SK-N-SH treated with all-trans-retinoic acid at 6 μM for 48 hours (cell line): ENCODE measurements around the gene FGFR4.

ENCODE experiments used
- ATAC-seq: fragments of 200-7000 bp; cut with Tn5 transposase; 3 replicates; pipeline ENCODE4 v1.9.1; 2020; ENCODE audit warnings: mild to moderate bottlenecking, moderate library complexity
- ARNTL ChIP-seq: fragments of 450-650 bp; formaldehyde crosslinking; IDR thresholded peaks from 2 replicates; pipeline ENCODE4 v1.5.0; 2020; ENCODE audit warnings: low read depth, mild to moderate bottlenecking, moderate library complexity, borderline replicate concordance
- BACH2 ChIP-seq: fragments of 250-450 bp; sonication (Bioruptor Pico); IDR thresholded peaks from 2 replicates; pipeline ENCODE4 v1.9.0; 2021; ENCODE audit warnings: mild to moderate bottlenecking, borderline replicate concordance
- CSDC2 ChIP-seq: fragments of 250-450 bp; sonication (Bioruptor Pico); IDR thresholded peaks from 2 replicates; pipeline ENCODE4 v1.5.0; 2020; ENCODE audit warnings: mild to moderate bottlenecking, moderate library complexity
- ESRRG ChIP-seq: fragments of 250-450 bp; sonication (Bioruptor Pico); IDR thresholded peaks from 2 replicates; pipeline ENCODE4 v1.6.1; 2021; ENCODE audit warnings: mild to moderate bottlenecking
- GLIS3 ChIP-seq: fragments of 250-450 bp; sonication (Bioruptor Pico); IDR thresholded peaks from 2 replicates; pipeline ENCODE4 v1.5.0; 2020; ENCODE audit warnings: mild to moderate bottlenecking, moderate library complexity
- ISL1 ChIP-seq: fragments of 250-450 bp; sonication (Bioruptor Pico); IDR thresholded peaks from 2 replicates; pipeline ENCODE4 v2.1.2; 2022; ENCODE audit warnings: mild to moderate bottlenecking, moderate library complexity
- OSR1 ChIP-seq: fragments of 250-450 bp; sonication (Bioruptor Pico); IDR thresholded peaks from 2 replicates; pipeline ENCODE4 v1.8.0; 2022; ENCODE audit warnings: moderate library complexity, mild to moderate bottlenecking, inconsistent platforms
- PATZ1 ChIP-seq: fragments of 250-450 bp; sonication (Bioruptor Pico); IDR thresholded peaks from 2 replicates; pipeline ENCODE4 v1.8.0; 2020; ENCODE audit warnings: mild to moderate bottlenecking, moderate library complexity, borderline replicate concordance
- POU6F1 ChIP-seq: fragments of 250-450 bp; sonication (Bioruptor Pico); IDR thresholded peaks from 2 replicates; pipeline ENCODE4 v1.8.0; 2021; ENCODE audit warnings: low read depth, mild to moderate bottlenecking, moderate library complexity, borderline replicate concordance
- PPARA ChIP-seq: fragments of 250-450 bp; sonication (Bioruptor Pico); IDR thresholded peaks from 2 replicates; pipeline ENCODE4 v1.5.0; 2020; ENCODE audit warnings: mild to moderate bottlenecking, borderline replicate concordance
- RARB ChIP-seq: fragments of 250-450 bp; sonication (Bioruptor Pico); IDR thresholded peaks from 2 replicates; pipeline ENCODE4 v1.8.0; 2021; ENCODE audit warnings: mild to moderate bottlenecking, moderate library complexity
- TCF4 ChIP-seq: fragments of 250-450 bp; sonication (Bioruptor Pico); IDR thresholded peaks from 2 replicates; pipeline ENCODE4 v1.8.0; 2021; ENCODE audit warnings: mild to moderate bottlenecking, moderate library complexity, borderline replicate concordance
- TSHZ2 ChIP-seq: fragments of 250-450 bp; sonication (Bioruptor Pico); IDR thresholded peaks from 2 replicates; pipeline ENCODE4 v1.5.0; 2020; ENCODE audit warnings: mild to moderate bottlenecking, moderate library complexity
- ZC3H10 ChIP-seq: fragments of 250-450 bp; sonication (Bioruptor Pico); IDR thresholded peaks from 2 replicates; pipeline ENCODE4 v1.5.1; 2021; ENCODE audit warnings: mild to moderate bottlenecking, moderate library complexity
- ZFP30 ChIP-seq: fragments of 450-650 bp; formaldehyde crosslinking; IDR thresholded peaks from 2 replicates; pipeline ENCODE4 v1.5.0; 2022; ENCODE audit warnings: mild to moderate bottlenecking, moderate library complexity
- ZNF565 ChIP-seq: fragments of 450-650 bp; formaldehyde crosslinking; conservative IDR thresholded peaks from 2 replicates; pipeline ENCODE4 v1.5.0; 2020; ENCODE audit warnings: low read depth, mild to moderate bottlenecking, moderate library complexity
- ZNF70 ChIP-seq: fragments of 450-650 bp; formaldehyde crosslinking; IDR thresholded peaks from 2 replicates; pipeline ENCODE4 v1.5.0; 2020; ENCODE audit warnings: mild to moderate bottlenecking, moderate library complexity
- ZNF8 ChIP-seq: fragments of 450-650 bp; formaldehyde crosslinking; IDR thresholded peaks from 2 replicates; pipeline ENCODE4 v1.5.0; 2020; ENCODE audit warnings: mild to moderate bottlenecking, moderate library complexity
- TF ChIP-seq, protein P1 (sequence below): fragments of 250-450 bp; sonication (Bioruptor Pico); IDR thresholded peaks from 2 replicates; pipeline ENCODE4 v1.5.1; 2021; ENCODE audit warnings: mild to moderate bottlenecking, moderate library complexity
- TF ChIP-seq, protein P2 (sequence below): fragments of 250-450 bp; sonication (Bioruptor Pico); IDR thresholded peaks from 2 replicates; pipeline ENCODE4 v1.5.1; 2020; ENCODE audit warnings: low read depth, mild to moderate bottlenecking, moderate library complexity

The FGFR4 gene

DNA sequence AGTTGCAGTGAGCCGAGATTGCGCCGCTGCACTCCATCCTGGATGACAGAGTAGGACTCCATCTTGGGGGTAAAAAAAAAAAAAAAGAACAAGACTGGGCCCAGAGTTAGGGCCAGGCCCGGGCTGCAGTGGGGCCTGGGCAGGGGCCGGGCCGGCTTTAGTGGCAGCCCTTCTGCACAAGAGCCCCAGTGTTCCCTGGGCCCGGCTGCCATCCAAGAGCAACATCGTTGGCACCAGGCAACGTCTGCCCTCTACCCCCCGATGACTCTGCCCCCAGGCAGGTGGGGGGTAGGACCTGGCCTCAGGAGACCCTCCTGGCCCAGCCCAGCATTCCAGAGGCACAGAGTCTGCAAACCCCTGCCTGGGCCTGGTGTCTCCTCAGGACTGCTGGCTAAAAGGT, 4.9 kb upstream of the FGFR4 start:
- TF ChIP-seq PATZ1: no peak
- no peak for TF ChIP-seq ZFP30
- TF ChIP-seq TSHZ2 (CRISPR knock-in tag): no peak
- no peak for TF ChIP-seq ZNF70 (CRISPR knock-in tag)
- no peak for TF ChIP-seq ISL1 (CRISPR knock-in tag)
- TF ChIP-seq GLIS3 (CRISPR knock-in tag): no peak
- no peak for TF ChIP-seq CSDC2
- TF ChIP-seq ZC3H10 (CRISPR knock-in tag): no peak
- TF ChIP-seq OSR1 (CRISPR knock-in tag): no peak

DNA sequence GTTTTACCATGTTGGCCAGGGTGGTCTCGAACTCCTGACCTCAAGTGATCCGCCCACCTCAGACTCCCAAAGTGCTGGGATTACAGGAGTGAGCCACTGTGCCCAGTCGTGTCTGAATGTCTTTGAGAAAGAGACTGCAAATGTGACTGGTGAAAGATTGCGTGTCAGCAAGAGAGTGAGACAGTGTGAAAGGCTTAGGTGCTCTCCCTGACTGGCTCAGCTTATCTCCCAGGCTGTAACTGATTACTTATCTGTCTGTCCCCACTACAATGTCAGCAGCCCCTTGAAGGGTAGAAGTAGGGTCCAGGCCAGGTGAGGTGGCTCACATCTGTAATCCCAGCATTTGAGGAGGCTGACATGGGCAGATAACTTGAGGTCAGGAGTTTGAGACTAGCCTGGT, 3.4 kb upstream of the FGFR4 start:
- ATAC-seq: no peak
- TF ChIP-seq PPARA (no peak), ZFP30 (no peak), ZNF565 (CRISPR knock-in tag) (no peak), ZC3H10 (CRISPR knock-in tag) (no peak), TSHZ2 (CRISPR knock-in tag) (no peak), ARNTL (CRISPR knock-in tag) (no peak), PATZ1 (no peak), CSDC2 (no peak), ISL1 (CRISPR knock-in tag) (no peak), OSR1 (CRISPR knock-in tag) (no peak), RARB (CRISPR knock-in tag) (no peak), TCF4 (CRISPR knock-in tag) (no peak), POU6F1 (CRISPR knock-in tag) (no peak), ESRRG (no peak), ZNF8 (CRISPR knock-in tag) (no peak), GLIS3 (CRISPR knock-in tag) (no peak), ZNF70 (CRISPR knock-in tag) (no peak), BACH2 (CRISPR knock-in tag) (no peak)
- TF ChIP-seq, protein P1, sequence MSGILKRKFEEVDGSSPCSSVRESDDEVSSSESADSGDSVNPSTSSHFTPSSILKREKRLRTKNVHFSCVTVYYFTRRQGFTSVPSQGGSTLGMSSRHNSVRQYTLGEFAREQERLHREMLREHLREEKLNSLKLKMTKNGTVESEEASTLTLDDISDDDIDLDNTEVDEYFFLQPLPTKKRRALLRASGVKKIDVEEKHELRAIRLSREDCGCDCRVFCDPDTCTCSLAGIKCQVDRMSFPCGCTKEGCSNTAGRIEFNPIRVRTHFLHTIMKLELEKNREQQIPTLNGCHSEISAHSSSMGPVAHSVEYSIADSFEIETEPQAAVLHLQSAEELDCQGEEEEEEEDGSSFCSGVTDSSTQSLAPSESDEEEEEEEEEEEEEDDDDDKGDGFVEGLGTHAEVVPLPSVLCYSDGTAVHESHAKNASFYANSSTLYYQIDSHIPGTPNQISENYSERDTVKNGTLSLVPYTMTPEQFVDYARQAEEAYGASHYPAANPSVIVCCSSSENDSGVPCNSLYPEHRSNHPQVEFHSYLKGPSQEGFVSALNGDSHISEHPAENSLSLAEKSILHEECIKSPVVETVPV (CRISPR knock-in tag): no peak
- TF ChIP-seq, protein P2, sequence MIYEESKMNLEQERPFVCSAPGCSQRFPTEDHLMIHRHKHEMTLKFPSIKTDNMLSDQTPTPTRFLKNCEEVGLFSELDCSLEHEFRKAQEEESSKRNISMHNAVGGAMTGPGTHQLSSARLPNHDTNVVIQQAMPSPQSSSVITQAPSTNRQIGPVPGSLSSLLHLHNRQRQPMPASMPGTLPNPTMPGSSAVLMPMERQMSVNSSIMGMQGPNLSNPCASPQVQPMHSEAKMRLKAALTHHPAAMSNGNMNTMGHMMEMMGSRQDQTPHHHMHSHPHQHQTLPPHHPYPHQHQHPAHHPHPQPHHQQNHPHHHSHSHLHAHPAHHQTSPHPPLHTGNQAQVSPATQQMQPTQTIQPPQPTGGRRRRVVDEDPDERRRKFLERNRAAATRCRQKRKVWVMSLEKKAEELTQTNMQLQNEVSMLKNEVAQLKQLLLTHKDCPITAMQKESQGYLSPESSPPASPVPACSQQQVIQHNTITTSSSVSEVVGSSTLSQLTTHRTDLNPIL (CRISPR knock-in tag): no peak

More for the DNA sequence above, 4.9 kb upstream of the FGFR4 start:
- no peak for ATAC-seq
